ENCODE data around the gene INSL3. TPM values are rescaled to one million over a fixed set of nuclear protein-coding genes. Genes with fewer than 3 reads are reported as not detected.

INSL3 gene
- total RNA-seq, 1 donor from 2014 or later, result not detected

DNA sequence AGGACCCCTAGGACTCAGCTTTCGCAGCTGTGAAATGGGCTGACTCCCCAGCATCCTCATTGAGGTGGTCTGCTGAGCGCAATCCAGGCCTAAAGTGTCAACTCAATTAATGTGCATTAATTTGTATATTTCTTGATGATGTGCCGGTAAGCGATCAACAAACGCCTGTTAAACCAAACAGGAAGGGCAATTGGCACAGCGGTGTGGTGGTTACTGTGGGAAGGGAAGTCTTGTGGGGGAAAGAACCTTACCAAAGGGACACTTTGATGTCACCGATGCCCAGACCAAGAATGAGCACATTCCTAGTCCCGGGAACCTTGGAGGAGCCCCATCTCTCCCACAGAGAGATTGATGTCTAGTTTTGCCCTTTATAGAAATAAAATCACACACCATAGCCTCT lies 24.8 kb upstream of the INSL3 start:
- no peak for DNase-seq (ENCODE audit: low spot score)

DNA sequence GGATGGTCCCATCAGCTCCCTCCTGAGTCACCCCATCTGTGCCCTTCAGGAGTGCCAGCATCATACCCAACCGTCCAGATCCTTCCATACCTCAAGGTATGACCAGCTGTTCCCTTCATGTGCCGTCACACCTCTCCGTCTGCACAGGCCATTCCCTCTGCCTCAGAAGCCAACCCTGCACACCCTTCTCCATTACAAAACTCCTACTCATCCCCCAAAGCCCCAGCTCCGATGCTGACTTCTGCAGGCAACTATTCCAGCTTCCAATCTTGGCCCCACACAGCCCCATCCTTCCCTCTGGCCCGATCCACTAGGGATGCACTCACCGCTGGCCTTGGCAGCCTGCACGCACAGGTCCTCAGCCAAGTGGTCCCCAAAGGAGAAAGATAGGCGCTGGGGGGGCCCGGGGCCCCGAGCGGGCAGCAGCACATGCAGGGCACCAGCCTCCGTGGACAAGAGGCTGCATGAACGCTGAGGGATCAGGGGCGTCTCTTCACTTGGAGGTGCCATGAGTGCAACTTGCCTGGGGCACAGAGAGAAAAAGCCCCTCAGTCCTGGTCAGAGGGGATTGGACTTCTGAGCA lies 22.7 kb upstream of the INSL3 start:
- DNase-seq (ENCODE audit: low spot score), result no peak

DNA sequence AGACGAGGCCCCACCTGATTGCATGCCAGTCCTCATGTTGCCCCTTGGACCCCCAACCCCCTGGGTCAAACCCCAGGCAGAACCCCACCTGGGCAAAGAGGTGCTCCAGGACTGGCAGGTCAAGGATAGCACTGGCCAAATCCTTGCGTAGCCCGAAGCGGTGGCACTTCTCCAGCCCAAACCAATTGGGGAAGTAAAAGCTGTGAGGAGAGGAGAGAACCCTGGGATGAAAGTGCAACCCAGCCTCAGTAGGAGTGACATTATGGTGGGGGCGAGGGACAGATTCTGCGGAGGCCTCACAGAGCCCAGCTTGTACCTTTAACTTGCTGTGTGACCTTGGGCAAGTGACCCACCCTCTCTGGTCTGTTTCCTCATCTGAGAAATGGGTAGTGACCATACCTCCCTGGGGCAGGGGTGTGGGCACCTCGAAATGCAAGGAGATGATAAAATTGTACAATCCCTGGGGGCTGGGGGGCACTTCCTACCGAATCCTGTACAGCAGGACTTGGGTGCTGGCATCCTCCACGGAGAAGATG lies 22.0 kb upstream of the INSL3 start:
- DNase-seq (ENCODE audit: low spot score), result no peak

DNA sequence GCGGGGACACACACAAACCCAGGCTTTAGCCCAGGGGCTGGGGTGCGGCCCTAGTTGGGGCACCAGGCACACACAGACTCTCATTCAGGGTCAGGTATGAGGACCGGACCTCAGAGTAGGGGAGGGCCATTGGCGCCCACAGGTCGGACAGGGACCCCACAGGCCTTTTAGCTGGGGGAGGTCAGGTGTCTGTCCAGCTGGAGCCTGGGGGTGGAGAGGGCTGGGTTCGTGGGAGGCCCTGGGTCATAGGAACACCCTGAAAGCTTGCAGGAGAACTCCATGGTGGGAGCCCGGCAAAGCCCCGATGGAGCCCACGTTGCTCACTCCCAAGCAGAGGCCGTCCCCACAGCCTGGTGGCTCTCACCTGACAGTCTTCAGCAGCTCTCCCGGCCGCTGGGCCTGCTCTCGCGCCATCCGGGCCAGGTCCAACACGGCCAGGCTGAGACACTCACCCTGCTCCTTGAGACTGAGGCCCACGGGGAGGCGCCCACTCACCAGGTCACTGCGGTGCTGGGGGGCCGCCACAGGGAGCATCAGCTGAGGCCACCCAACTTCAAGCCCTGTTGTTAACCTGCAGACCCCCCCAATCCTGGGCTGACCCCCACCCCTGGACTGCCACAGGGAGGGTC lies 21.5 kb upstream of the INSL3 start:
- no peak for DNase-seq (ENCODE audit: low spot score)

DNA sequence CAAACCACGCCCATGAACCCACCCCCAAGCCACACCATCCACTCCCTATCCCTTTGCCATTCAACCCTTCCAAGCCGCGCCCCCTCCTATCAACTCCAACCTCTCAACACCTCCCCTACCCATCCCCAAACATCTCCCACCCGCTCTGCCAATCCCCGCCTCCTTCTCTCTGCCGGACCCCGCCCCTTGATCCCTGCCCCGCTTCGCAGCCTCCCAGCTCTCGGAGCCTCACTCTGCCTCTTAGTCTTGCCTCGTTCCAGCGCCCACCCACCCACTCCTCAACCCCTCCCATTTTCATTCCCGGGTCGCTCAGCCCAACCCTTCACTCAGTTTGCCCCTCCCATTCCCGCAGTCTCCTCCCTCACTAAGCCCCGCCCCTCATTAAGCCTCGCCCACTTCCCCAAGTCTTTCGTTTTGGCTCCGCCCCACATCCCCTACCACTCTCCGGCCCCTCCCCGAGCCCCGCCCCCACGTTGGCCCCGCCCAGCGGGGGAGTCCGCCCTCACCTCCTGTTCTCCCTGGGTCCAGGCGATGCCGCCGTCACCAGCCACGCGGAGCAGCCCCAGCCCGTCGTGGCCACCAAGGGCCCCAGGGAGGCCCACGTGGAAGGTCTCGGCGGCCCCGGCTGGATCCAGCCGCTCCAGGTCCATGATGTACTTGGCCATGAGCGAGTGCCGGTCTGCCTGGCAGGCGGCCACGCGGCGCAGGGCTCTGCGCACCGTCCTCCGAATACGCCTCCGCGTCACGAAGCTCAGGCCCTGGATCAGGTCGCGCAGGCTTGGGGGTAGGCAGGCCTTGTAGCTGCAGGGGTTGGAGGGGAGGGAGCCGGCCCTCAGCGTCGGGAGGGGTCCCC lies 20.7 kb upstream of the INSL3 start:
- peak; percentile 72 for DNase-seq (ENCODE audit: low spot score)

DNA sequence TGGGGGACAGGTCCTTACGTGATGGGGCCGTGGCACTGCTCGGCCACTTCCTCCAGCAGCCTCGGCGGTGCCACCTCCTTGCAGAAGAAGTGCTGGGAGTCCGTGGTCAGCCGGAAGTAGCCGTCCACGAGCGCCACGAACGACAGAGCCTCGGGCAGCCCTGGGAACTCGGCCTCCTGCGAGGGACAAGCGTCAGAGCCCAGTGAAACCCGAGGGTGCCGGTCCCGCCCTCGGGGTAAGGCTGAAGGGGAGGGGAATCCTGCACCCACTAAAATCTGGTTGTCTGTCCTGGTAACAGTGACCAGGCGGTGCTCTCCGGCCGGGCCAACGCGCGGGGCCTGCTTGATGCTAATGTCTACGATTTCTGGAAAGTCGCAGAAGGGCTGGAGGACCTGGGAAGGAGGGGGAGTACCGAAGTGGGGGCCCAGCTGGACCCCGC lies 20.1 kb upstream of the INSL3 start:
- DNase-seq (ENCODE audit: low spot score), result no peak

DNA sequence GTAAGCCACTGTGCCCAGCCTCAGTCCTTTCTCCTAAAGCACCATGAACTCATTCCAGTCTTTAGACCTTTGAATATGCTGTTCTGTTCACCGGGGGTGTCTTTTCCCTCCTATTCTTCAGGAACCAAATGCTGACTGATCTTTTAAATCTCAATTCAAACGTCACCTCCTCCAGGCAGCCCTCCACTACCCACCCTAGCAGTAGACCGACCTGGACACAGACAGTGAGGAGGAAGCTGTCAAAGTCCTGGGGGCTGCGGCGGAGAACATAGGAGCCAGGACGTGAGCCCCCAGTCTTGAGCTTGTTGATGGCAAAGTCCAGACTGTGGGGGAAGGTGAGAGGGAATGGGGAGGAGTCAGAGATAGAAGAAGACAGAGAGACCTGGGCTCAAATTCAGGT lies 18.7 kb upstream of the INSL3 start:
- DNase-seq (ENCODE audit: low spot score), result no peak

DNA sequence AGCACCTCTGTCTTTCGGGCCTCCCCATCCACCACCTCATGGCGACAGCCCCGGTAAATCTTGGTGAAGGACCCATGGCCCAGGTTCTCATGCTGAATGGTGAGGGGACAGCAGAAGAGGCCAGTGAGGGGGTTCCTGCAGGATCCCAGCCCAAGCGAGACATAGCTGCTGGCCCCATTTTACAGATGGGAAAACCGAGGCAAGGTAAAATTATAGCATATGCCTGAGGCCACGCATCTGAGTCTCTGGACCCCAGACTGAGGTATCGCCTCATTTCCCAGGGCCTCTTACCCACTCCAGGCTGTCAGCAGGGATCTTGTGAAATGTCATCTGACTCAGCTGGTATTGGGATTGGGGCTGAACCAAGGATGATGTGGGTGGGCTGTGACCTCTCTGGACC lies 16.7 kb upstream of the INSL3 start:
- no peak for DNase-seq (ENCODE audit: low spot score)

DNA sequence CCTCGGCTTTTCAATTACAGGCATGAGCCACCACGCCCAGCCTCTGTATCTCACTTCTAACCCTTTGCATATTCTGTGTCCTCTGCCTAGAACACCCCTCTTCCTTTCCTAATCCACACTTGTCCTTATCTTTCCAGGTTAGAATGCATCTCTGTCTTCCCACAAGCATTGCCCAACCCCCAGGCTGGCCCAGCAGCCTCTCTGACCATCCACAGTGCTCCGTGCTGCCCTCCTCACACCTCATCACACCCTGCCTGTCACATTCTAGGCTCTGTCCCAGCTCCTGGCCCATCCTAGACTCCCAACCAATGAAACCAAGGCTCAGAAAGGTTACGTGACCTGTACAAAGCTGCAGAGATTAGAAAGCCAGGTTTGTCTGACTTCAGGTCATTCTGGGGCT lies 15.2 kb upstream of the INSL3 start:
- no peak for DNase-seq (ENCODE audit: low spot score)

DNA sequence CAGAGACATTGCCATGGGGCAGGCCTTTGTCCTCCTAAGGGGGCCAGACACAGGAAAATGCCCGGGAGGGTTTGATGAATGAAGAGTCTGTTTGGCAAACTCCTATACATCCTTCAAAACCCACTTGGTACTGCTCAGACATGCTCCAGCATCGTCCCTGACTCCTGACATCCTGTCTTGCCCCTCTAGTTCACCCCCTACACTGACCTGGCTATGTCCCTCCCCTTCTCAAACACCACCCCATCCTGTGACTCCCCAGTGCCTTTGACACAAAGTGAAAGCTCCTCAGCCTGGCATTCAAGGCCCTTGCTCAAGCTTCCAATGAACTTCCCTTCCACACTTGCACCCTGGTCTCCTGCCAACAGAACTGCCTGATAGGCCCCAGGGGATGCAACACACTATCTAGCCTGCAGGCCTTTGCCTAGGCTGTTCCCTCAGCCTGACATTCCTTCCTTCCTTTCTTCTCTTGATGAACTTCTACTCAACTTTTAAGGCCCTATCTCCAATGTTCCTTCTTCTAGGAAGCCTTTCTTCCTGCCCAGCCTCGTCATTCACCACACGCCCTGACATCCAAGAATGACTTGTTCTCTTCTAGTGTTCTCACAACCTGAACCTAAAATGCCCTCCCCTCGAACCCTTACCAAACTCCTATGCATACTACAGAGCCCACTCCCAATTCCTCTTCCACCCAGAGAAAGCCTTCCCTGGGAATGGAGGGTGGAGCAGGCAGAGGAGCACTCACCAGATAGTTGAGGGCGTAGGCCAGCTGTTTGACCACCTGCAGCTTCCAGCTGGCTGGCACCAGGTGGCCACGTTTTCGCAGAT lies 14.1 kb upstream of the INSL3 start:
- no peak for DNase-seq (ENCODE audit: low spot score)

DNA sequence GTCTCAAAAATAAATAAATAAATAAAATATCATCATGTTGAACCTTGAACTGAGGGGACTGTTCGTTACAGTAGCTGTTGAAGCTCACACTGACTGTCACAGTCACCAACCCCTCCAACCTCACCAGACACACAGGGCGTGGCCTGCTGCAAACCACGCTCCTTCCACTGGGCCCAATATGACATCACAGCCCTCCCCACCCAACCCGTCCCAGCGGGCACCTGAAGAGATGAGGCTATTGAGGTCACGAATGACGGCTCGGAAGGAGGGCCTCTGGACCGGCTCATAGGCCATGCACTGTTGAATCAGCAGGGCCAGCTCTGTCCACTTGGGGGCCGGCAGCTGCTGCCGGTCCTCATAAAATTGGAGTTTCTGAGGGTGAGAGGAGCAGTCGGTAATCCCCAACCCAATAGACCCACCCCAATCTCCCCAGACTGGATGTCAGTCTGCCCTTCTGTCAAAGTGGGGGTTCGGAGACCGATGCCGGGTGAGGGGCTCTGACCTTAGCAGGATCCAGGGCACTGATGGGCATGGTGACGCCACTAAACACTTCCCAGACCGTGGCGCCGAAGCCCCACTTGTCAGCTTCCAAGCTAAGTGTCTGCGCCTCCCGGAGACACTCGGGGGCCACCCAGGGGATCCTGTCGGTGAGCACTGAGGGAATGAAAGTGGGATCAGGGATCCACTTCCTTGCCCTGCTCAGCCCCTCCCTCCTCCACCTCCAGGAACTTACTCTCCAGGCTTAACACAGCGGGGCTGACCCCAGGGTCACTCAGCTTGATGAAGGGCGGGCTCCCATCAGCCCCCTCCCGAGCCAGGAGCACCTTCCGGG lies 13.2 kb upstream of the INSL3 start:
- no peak for DNase-seq (ENCODE audit: low spot score)

DNA sequence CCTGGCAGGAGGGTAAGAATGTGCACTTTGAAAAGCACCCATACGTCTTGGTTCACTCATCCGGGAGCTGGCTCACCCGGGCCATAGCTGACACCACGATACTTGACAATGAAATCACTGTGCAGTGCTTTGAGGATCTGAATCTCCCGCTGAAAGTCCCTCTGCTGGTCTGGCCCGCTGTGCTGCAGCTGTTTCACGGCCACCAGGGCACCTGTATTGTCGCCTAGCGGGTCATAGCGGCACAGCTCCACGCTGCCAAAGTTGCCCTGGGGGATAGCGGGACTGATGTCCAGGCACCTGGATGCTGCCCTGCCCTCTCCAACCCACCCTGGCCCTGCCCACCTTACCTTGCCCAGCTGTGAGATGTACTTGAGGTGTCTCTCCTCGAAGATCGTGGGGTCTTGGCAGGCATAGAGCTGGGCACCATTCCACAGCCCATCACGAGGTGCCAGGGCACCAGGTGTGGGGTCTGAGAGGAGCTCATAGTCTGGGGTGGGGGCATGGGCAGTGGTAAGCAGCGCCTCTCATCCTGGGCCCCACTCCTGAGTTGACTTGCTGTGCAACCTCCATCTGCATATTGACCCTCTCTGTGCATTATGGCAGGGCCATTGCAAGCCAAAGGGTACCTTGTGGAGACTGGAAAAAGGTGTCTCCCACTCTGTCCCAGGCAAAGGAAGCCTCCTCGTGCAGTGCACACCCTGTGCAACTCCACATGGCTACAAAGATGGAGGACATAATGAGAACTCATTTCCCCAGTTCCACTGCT lies 11.3 kb upstream of the INSL3 start:
- no peak for DNase-seq (ENCODE audit: low spot score)

DNA sequence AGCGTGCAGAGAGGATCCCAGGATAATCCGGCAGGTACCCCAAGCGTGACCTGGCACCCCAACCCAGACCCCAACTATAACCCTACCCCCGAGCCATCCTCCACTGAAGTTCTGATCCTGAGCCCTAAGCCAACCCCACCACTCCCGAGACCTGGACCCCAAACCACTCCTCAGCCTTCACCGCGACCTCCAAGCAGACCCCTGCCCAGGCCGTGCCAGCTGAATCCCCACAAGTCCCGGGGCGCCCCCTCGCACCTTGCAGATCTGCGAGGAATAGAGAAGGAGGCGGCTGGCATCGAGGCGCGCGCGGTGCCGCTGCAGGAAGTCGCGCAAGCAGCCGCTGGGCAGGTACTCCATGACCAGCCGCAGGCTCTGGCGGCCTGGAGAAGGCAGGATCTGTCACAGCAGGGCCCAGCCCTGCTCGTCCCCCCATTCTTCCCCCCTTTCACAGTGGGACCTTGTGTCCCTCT lies 10.1 kb upstream of the INSL3 start:
- no peak for DNase-seq (ENCODE audit: low spot score)

DNA sequence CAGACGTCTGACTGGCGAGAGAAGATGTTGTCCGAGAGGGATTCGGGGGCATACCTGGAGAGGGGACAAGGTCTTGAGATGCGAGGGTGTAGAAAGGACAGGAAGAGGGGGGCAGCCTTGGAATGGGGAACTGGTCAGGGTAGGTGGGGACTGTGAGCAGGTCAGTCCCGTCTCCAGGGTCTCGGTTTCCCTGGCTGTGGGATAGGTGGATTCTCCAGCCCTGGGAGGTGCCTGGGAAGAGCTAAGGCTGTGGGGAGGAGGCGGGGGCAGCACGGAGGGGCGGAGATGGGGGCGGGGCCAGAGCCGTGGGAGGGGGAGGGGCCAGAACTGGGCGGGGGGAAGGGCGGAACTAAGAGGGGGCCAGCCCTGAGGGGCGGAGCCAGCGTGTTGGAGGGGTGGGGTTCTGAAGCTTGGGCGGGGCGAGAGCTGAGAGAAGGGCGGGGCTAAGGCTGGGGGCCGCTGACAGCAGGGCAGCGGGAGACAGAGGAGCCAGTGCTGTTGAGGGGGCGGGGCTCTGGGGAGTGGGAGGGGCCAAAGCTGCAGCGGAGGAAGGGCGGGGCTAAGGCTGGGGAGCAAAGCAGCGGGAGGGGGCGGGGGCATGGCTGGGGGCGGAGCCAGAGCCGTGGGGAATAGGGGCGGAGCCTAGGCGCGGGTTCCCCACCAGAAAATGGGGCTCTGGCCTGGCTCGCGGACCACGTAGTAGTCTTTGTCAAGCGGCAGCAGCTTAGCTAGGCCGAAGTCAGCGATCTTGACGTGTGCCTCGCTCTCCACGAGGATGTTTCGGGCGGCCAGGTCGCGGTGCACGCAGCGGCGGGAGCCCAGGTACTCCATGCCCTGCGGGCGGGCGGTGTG lies 9.5 kb upstream of the INSL3 start:
- DNase-seq (ENCODE audit: low spot score), result no peak

DNA sequence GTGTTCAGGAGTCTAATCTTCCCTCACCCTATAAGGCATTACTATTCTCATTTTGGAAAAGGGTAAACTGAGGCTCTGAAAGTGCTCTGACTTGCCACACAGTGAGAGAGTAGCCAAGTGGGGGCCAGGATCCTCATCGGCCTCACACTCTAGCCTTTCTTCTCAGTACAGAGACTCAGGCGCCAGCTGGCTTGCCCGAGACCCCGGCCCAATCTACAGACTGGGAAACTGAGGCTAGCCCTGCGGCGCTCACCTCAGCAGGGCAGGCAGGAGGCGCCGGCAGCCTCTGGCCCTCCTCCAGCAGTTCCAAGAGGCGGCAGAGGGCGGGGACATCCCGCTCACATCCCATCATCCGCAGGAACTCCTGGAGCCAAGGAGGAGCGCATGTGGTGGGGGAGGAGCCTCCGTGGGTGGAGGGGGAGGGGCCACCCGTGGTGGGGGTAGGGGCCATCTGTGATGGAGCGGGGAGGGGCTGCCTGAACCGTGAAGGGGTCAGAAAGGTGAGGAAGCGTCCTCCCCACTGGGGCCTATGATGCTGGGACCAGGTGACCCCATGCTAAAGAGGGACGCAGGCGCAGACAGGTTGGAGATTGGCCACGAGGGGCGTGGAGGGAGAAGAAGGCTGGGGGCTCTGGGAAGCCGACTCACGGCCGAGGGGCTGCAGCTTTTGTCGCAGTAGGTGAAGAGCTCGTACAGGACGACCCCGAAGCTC lies 8.7 kb upstream of the INSL3 start:
- no peak for DNase-seq (ENCODE audit: low spot score)

DNA sequence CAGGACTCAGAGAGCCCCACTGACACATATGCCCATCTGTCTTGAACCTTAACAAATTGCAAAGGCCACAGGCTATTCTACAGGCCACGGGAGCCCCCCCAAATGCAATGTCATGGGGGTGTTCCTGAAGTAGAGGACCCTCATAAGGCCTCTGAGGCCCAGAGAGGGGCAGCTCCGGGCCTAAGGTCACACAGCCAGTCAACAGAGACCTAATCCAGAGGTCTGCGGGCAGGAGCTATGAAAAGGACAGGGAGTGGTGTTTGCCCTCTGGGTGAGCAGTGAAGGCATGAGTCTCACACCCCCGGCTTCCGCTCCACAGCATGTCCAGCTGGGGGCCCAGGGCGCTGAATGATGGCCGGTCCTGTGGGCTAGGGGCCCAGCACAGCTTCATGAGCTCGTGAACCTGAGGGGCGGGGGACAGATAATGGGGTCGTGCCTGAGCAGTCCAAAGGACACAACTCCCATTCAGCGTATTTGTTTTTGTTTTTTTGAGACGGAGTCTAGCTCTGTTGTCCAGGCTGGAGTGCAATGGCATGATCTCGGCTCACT lies 5.3 kb upstream of the INSL3 start:
- no peak for DNase-seq (ENCODE audit: low spot score)

DNA sequence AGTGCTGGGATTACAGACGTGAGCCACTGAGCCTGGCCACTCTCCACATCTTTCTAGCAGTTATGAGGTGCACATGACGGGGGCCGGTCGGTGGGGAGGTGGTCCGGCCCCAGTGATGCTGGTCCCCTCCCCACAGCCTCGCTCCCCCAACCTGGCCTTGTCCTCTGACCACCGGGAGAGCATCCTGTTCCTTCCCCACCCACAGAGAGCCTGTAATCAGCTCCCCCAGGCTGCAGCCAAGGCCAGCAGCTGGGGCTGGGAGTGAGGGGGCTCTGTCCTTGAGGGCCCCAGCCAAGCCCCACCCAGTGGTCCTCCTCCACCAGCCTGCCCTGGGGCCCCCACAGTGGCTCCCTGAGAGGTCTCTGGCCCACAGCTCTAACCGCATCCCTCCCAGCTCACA lies 3.0 kb upstream of the INSL3 start:
- no peak for DNase-seq (ENCODE audit: low spot score)
